IMR-90 (cell line): ENCODE data around the gene TOMM40. TPM values are rescaled to one million over a fixed set of nuclear protein-coding genes. Genes with fewer than 3 reads are reported as not detected.

Source experiments
- ATAC-seq: fragments of 200-7000 bp; cut with Tn5 transposase; 2 replicates; pipeline ENCODE4 v1.9.1; 2020; ENCODE audit warnings: low read depth, mild to moderate bottlenecking, moderate library complexity
- BruUV-seq: library from RNA; stranded (reverse); fragments of 400-500 nt; replicated peaks from 2 replicates; lab custom pipeline; 2021; lab: Mats Ljungman, UMichigan
- CTCF ChIA-PET: fragments of 300-600 bp; formaldehyde crosslinking; extraction: SDS; loops from one replicate; lab custom pipeline; 2021; ENCODE audit warnings: antibody characterized with exemption; lab: Yijun Ruan, JAX
- POLR2A ChIA-PET: fragments of 300-600 bp; sonication (Branson Sonifier 250); formaldehyde crosslinking; loops from one replicate; lab custom pipeline; 2022; ENCODE audit warnings: antibody characterized with exemption; ENCODE audit not compliant: unreplicated experiment; lab: Charles Lee
- DNase-seq: peaks from one replicate; pipeline ENCODE4 v3.0.0; 2013
- H2AFZ ChIP-seq: replicated peaks from 2 replicates; pipeline ENCODE3; 2013; ENCODE audit warnings: low read length, mild to moderate bottlenecking; ENCODE audit not compliant: poor library complexity
- H2AK5ac ChIP-seq: 2 replicates; pipeline ENCODE4 v1.6.1; 2013; ENCODE audit warnings: low read depth, low read length, inconsistent platforms
- H2AK9ac ChIP-seq: replicated peaks from 2 replicates; pipeline ENCODE3; 2013; ENCODE audit warnings: mild to moderate bottlenecking, low read depth, low read length, moderate library complexity; ENCODE audit not compliant: poor library complexity
- H2BK120ac ChIP-seq: 2 replicates; pipeline ENCODE4 v1.6.1; 2013; ENCODE audit warnings: low read depth, low read length, inconsistent platforms
- H2BK15ac ChIP-seq: 3 replicates; pipeline ENCODE4 v1.6.1; 2013; ENCODE audit warnings: low read depth, low read length, inconsistent platforms
- H2BK20ac ChIP-seq: 2 replicates; pipeline ENCODE4 v1.6.1; 2013; ENCODE audit warnings: low read depth, mild to moderate bottlenecking, inconsistent platforms, low read length, moderate library complexity
- H2BK5ac ChIP-seq: 2 replicates; pipeline ENCODE4 v1.6.1; 2013; ENCODE audit warnings: mild to moderate bottlenecking, low read depth, low read length, inconsistent platforms; ENCODE audit not compliant: poor library complexity, severe bottlenecking
- H3K14ac ChIP-seq: replicated peaks from 2 replicates; pipeline ENCODE4 v1.6.1; 2013; ENCODE audit warnings: low read depth, low read length, inconsistent platforms
- H3K18ac ChIP-seq: 2 replicates; pipeline ENCODE4 v1.6.1; 2013; ENCODE audit warnings: low read depth, low read length, control low read depth
- H3K23ac ChIP-seq: 2 replicates; pipeline ENCODE4 v1.6.1; 2013; ENCODE audit warnings: low read depth, low read length, inconsistent platforms
- H3K27ac ChIP-seq: 2 replicates; pipeline ENCODE4 v1.5.1; 2013; ENCODE audit warnings: mild to moderate bottlenecking, control low read depth, low read length; ENCODE audit not compliant: insufficient read depth
- H3K27me3 ChIP-seq: 2 replicates; pipeline ENCODE4 v1.6.1; 2013; ENCODE audit warnings: low read length; ENCODE audit not compliant: control insufficient read depth, insufficient read depth
- H3K36me3 ChIP-seq: 2 replicates; pipeline ENCODE4 v1.6.1; 2013; ENCODE audit warnings: low read length, mixed read lengths; ENCODE audit not compliant: control insufficient read depth, insufficient read depth
- H3K4ac ChIP-seq: 2 replicates; pipeline ENCODE4 v1.6.1; 2013; ENCODE audit warnings: low read depth, low read length, inconsistent platforms
- H3K4me1 ChIP-seq: 2 replicates; pipeline ENCODE4 v1.6.1; 2013; ENCODE audit warnings: low read length, mixed read lengths; ENCODE audit not compliant: control insufficient read depth, insufficient read depth
- H3K4me2 ChIP-seq: 2 replicates; pipeline ENCODE4 v1.6.1; 2013; ENCODE audit warnings: low read depth, mild to moderate bottlenecking, control low read depth, low read length, moderate library complexity
- H3K4me3 ChIP-seq: 2 replicates; pipeline ENCODE4 v1.5.1; 2013; ENCODE audit warnings: low read depth, mild to moderate bottlenecking, control low read depth, low read length, moderate library complexity; ENCODE audit not compliant: insufficient read depth
- H3K56ac ChIP-seq: 2 replicates; pipeline ENCODE4 v1.6.1; 2013; ENCODE audit warnings: low read length, inconsistent platforms; ENCODE audit not compliant: insufficient read depth; ENCODE audit errors: extremely low read depth
- H3K79me1 ChIP-seq, 2 experiments: 2 replicates each; pipeline ENCODE4 v1.6.1; 2013; ENCODE audit warnings: low read length in 2 of 2, inconsistent platforms in 1 of 2, low read depth in 1 of 2
- H3K9ac ChIP-seq: 2 replicates; pipeline ENCODE4 v1.6.1; 2013; ENCODE audit warnings: low read depth, low read length, control low read depth
- H3K9me1 ChIP-seq: 2 replicates; pipeline ENCODE4 v1.6.1; 2013; ENCODE audit warnings: low read length, inconsistent platforms; ENCODE audit not compliant: insufficient read depth
- H3K9me3 ChIP-seq: 2 replicates; pipeline ENCODE4 v1.6.1; 2013; ENCODE audit warnings: low read length; ENCODE audit not compliant: control insufficient read depth, insufficient read depth
- H4K20me1 ChIP-seq: 2 replicates; pipeline ENCODE4 v1.6.1; 2013; ENCODE audit warnings: low read length, inconsistent platforms; ENCODE audit not compliant: insufficient read depth
- H4K5ac ChIP-seq: 2 replicates; pipeline ENCODE4 v1.6.1; 2013; ENCODE audit warnings: mild to moderate bottlenecking, low read depth, low read length, control low read depth
- H4K8ac ChIP-seq, 2 experiments: 2 replicates each; pipeline ENCODE4 v1.6.1; 2013; ENCODE audit warnings: low read depth in 2 of 2, low read length in 2 of 2, control low read depth in 1 of 2, inconsistent platforms in 1 of 2
- H4K91ac ChIP-seq: 2 replicates; pipeline ENCODE4 v1.6.1; 2013; ENCODE audit warnings: low read depth, low read length, inconsistent platforms; ENCODE audit not compliant: insufficient read depth
- CTCF ChIP-seq: conservative IDR thresholded peaks from 2 replicates; pipeline ENCODE4 v1.5.1; 2012; ENCODE audit warnings: mild to moderate bottlenecking, low read depth, low read length, improper control_type of control experiment
- FOS ChIP-seq: fragments of 150-350 bp; IDR thresholded peaks from 2 replicates; pipeline ENCODE4 v1.6.1; 2016; ENCODE audit warnings: low read depth, low read length
- MAZ ChIP-seq: IDR thresholded peaks from 2 replicates; pipeline ENCODE4 v1.6.1; 2012; ENCODE audit warnings: low read depth, mild to moderate bottlenecking, low read length, improper control_type of control experiment, moderate library complexity, borderline replicate concordance
- MXI1 ChIP-seq: IDR thresholded peaks from 2 replicates; pipeline ENCODE4 v1.6.1; 2012; ENCODE audit warnings: low read depth, mild to moderate bottlenecking, low read length, moderate library complexity, borderline replicate concordance
- NFE2L2 ChIP-seq: fragments of 150-350 bp; IDR thresholded peaks from 2 replicates; pipeline ENCODE4 v1.6.1; 2016; ENCODE audit warnings: low read depth, mild to moderate bottlenecking, low read length
- POLR2A ChIP-seq: IDR thresholded peaks from 2 replicates; pipeline ENCODE4 v1.6.1; 2012; ENCODE audit warnings: mild to moderate bottlenecking, low read depth, low read length
- RAD21 ChIP-seq: IDR thresholded peaks from 2 replicates; pipeline ENCODE4 v1.6.1; 2012; ENCODE audit warnings: low read length, improper control_type of control experiment
- RFX5 ChIP-seq: IDR thresholded peaks from 2 replicates; pipeline ENCODE4 v1.8.0; 2012; ENCODE audit warnings: low read depth, mild to moderate bottlenecking, low read length, moderate library complexity
- USF2 ChIP-seq: fragments of 150-350 bp; IDR thresholded peaks from 2 replicates; pipeline ENCODE4 v1.6.1; 2017; ENCODE audit warnings: mild to moderate bottlenecking, antibody characterized with exemption, low read length, low read depth
- WGBS, 2 experiments: methylation state at CpG; one replicate each; pipeline versions ENCODE4 v1.1.5 to v1.1.7; 2013; ENCODE audit warnings: missing lambda C conversion rate in 2 of 2; ENCODE audit not compliant: insufficient read length in 1 of 2; ENCODE audit errors: extremely low coverage in 2 of 2; 5-methylcytosine and 5-hydroxymethylcytosine counted together
- dilution Hi-C: fragments of 300-500 bp; cut with HindIII; formaldehyde crosslinking; loops from one replicate; pipeline ENCODE4 v1.14.3; 2018; ENCODE audit warnings: low sequenced_read_pairs; ENCODE audit not compliant: unreplicated experiment
- in situ Hi-C: fragments of 300-500 bp; cut with MboI; formaldehyde crosslinking; loops from 3 replicates; pipeline ENCODE4 v1.14.3; 2019; ENCODE audit warnings: low sequenced_read_pairs, inconsistent platforms, mixed read lengths
- intact Hi-C: fragments of 100-400 bp; cut with micrococcal nuclease; formaldehyde crosslinking; loops from 2 replicates; pipeline ENCODE4 v1.10.0; 2022
- polyA plus RNA-seq, 3 experiments: library from polyadenylated mRNA; depleted of rRNA; stranded (reverse); fragments of >200 nt; gene quantifications; 2 replicates each; pipeline ENCODE4 v1.2.3, GENCODE V29; 2012; ENCODE audit warnings: low replicate concordance in 1 of 3
- total RNA-seq: library from RNA; depleted of rRNA; stranded (reverse); fragments of >200 nt; gene quantifications from 2 replicates; pipeline ENCODE4 v1.2.3, GENCODE V29; 2012

Gene TOMM40
- total and polyA plus RNA-seq, 2 of the 4 experiments (the other 2 are of a cell fraction), result 54.8 to 62.6 TPM

- Histone ChIP-seq H2BK20ac (0 out of 2 replicates have a peak overlapping the region, but pooled peaks have one; percentile 52), H3K23ac (0 out of 2 replicates have a peak overlapping the region, but pooled peaks have one; percentile 1), H4K8ac (peak overlapping the region; percentile 80 to 91; a peak in 3 of 4 replicates), H2BK5ac (peak overlapping the region; percentile 90), H3K4me1 (peaks cover 12% of the 10 kb centered on the region), H3K14ac (no peak overlapping the region), H3K4ac (peak overlapping the region; percentile 76; the same call in 1 of the 2 replicates), H3K9ac (no peak overlapping the region; the same call in 1 of the 2 replicates), H3K27ac (no peak overlapping the region; the same call in 1 of the 2 replicates), H2AFZ (peak overlapping the region; percentile 97), H3K56ac (no peak overlapping the region), H3K36me3 (no peaks in the 10 kb centered on the region), H3K27me3 (no peaks in the 10 kb centered on the region), H3K79me1 (peaks cover 0 to 38% of the 10 kb centered on the region in 2 experiments; a peak in 2 of 4 replicates), H2AK5ac (peak overlapping the region; percentile 74), H4K91ac (no peak overlapping the region), H2BK15ac (0 out of 3 replicates have a peak overlapping the region, but pooled peaks have one; percentile 29), H2BK120ac (no peak overlapping the region), H3K9me1 (0 out of 2 replicates have a peak, but pooled peaks cover under 1% of the 10 kb centered on the region), H4K5ac (no peak overlapping the region), H3K4me3 (peak overlapping the region; percentile 74; the same call in 1 of the 2 replicates), H3K18ac (no peak overlapping the region), H3K9me3 (no peaks in the 10 kb centered on the region), H4K20me1 (peaks cover 30% of the 10 kb centered on the region), H2AK9ac (peak overlapping the region; percentile 59), H3K4me2 (peak overlapping the region; percentile 99)
- no peak for TF ChIP-seq CTCF
- no peak for TF ChIP-seq FOS
- TF ChIP-seq USF2, result no peak
- TF ChIP-seq MAZ, result no peak
- TF ChIP-seq RFX5, result no peak
- no peak for TF ChIP-seq NFE2L2
- TF ChIP-seq RAD21, result no peak
- no peak for TF ChIP-seq POLR2A
- no peak for TF ChIP-seq MXI1
- ATAC-seq (no peak), DNase-seq (no peak)
- ChIA-PET CTCF (interaction anchor here (0.7 to 1.4 kb wide), 2 partner anchors 74 to 121 kb away, joined by 4 to 6 read pairs; no protein-coding TSS in a partner anchor), POLR2A (no interaction called here)
- in situ Hi-C loops (no loop called here), intact Hi-C loops (loop anchor here (1.0 to 5.0 kb wide), 3 partner anchors 36 to 273 kb away; partner anchors contain the start of gene BCAM), dilution Hi-C loops (no loop called here)
- WGBS, 2 experiments, result 7% methylated on average over 7 of the region's 12 CpGs; no CpG with 5 or more reads in 1 of the 2 experiments
- BruUV-seq, result TSS peak; percentile 79
Observed at GRCh38 chr19:44845286-44845611, 45.8 kb upstream of the TOMM40 start.
